Breast epithelium (tissue), 3 donors: ENCODE measurements around the gene RRAS2.

Source experiments
- CTCF ChIP-seq, 3 donors: fragments of 450-650 bp; IDR thresholded peaks; one replicate each; pipeline ENCODE4 v1.5.1; 2016 to 2017; ENCODE audit warnings: antibody characterized with exemption in 3 of 3, mild to moderate bottlenecking in 3 of 3, moderate library complexity in 3 of 3
- POLR2A ChIP-seq: fragments of 450-650 bp; IDR thresholded peaks from one replicate; pipeline ENCODE4 v1.6.1; 2016; ENCODE audit warnings: antibody characterized with exemption, mild to moderate bottlenecking, moderate library complexity
- POLR2AphosphoS5 ChIP-seq, 3 donors: sonication (generic); formaldehyde crosslinking; IDR thresholded peaks; one replicate each; pipeline ENCODE4 v1.6.1; 2017; ENCODE audit warnings: antibody characterized with exemption in 3 of 3

DNA sequence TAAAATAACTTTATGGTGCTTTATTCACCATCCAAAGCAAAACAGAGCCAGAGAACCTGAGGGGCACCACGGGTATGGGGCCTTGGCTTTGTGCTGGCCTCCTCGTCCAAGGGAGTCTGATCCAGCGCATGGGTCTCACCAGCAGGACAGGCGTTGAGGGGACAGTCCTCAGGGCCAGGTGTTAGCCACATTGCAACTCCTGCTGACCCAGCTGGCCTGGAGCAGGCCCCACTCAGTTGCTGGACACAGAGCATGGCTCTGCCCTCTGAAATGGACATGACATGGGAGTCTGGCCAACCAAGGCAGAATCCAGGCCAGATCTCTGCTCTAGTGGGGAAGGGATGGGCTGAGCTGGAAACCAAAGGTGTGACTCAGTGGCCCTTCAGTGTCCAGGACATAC is 116.2 kb downstream of the RRAS2 start:
- no peak for TF ChIP-seq CTCF (IDR thresholded peaks at IDR 0.05)
- no peak for TF ChIP-seq POLR2A
- TF ChIP-seq POLR2AphosphoS5 (IDR thresholded peaks at IDR 0.05): no peak
